Stimulated activated CD4-positive, alpha-beta T cell treated with anti-CD3 and anti-CD28 coated beads, Interleukin-15, amount 100 ng/mL, for 24 hours (primary cell): ENCODE data around the gene RDX.
"Not testable (repeated sequence)": the region's sequence is repeated elsewhere in the genome, so short reads cannot be mapped to it uniquely, and the experiment has no call there.

Experiments
- DNase-seq: peaks from one replicate; pipeline ENCODE4 v3.0.0-alpha.2; 2020

The RDX gene

DNA sequence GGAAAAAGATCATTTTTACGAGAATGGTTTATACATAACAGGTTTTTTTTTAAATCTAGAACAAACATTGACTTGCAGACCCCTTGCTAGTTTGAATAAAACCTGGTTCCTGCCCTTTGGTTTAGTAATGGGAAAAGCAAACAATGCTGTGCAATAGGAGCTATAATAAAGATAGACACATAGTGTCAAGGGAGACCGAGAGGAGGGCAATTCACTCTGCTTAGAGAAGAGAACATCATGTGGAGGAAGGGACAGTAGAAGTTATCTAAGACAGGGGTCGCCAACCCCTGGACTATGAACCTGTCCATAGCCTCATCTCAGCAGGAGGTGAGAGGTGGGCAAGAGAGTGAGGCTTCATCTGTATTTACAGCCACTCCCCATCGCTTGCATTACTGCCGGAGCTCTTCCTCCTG lies 7.0 kb upstream of the RDX start:
- no peak for DNase-seq

DNA sequence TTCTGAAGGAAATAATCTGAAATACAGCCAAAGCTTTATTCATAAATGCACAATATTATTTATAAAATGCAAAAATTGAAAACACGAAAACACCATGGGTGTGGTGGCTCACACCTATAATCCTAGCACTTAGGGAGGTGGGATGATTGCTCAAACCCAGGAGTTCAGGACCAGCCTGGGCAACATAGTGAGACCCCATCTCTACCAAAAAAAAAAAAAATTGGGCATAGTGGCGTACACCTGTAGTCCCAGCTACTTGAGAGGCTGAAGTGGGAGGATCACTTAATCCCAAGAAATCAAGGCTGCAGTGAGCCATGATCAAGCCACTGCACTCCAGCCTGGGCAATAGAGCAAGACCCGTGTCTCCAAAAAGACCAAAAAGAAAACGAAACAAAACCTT lies 5.2 kb upstream of the RDX start:
- DNase-seq, result no peak

- DNase-seq, result no peak
Observed at GRCh38 chr11:110301032-110301431, 4.6 kb upstream of the RDX start.

GRCh38 chr11:110299006-110299785 lies 2.8 kb upstream of the RDX start:
- no peak for DNase-seq

GRCh38 chr11:110298301-110298765 lies 1.9 kb upstream of the RDX start:
- no peak for DNase-seq

DNA sequence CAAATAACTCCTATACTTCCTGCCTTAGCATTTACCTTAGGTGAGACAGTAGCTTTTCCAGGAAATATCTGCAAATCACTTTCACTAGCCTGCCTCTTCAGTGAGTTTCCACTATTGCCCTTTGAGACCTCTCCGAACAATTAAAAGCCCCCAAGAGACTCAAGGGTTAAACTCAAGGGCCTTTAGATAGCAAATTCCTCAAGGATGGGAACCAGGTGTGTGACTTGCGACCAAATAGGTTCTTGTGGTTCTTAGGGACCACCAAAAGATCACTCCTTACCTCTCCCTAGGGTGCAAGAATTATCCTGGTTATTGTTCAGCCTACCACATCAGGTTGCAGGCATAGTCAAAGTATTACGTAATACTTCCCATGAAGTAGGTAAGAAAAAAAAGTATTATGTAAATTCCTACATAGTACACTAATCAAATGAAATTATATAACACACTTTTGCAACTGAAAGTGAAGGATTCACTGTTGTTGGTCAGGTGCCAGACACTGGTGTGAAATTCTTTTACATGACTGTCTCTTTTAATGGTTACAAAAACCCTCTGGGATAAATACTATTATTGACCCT lies 1.4 kb upstream of the RDX start:
- no peak for DNase-seq

GRCh38 chr11:110297076-110297725 lies 787 bp upstream of the RDX start:
- no peak for DNase-seq

DNA sequence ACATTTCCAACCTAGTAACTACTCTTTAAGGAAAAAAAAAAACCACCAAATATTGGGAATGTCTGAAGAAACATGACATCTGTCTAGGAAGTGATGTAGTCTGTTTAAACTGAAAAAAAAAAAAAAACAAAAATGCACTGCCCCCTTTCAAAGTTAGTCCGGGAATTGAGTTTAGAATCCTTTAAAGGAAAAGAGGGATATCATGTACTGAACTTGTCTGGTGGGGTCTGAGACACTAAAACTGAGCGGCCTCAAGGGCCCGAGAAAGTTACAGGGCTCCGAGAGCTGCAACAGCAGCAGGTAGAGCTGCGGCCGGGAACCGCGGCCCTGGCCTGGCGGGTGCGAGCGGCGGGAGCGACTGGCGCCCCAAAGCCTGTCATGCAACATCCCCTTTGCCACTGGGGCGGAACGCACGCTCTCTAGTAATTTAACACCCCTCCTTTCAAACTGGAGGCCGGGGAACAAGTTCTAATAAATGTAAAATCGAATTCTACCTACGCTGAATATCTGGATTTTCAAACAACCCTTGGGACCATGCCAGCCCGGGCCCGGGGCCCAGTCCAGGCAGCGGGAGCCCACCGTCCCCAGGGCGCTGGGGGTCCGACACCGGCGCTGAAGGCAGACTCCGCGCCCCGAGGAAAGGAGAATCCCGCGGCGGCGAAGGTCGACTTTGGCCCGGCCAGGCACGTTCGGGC lies 736 bp downstream of the RDX start:
- peak; percentile 71 for DNase-seq

DNA sequence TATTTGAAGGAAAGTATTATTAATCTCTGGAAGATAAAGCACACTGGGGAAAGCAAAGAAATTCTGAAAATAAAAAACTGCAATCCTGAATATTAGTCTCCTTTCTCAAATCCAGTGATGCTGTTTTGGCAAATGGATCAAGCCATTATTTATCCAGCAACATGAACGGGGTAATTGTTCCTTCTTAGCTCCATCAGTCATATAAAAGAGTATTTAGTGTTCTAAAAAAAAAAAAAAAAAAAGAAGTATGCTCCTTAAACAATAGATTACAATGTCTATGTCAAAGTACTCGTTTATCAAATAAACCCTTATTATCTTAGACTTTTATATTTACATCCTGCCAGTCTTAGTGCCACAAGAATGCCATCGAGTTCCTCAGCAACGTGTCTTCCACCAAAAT lies 1.3 kb downstream of the RDX start:
- no peak for DNase-seq

- no peak for DNase-seq
Observed at GRCh38 chr11:110294509-110294908, 1.9 kb downstream of the RDX start.

GRCh38 chr11:110293389-110293788 lies 3.0 kb downstream of the RDX start:
- DNase-seq, result no peak

GRCh38 chr11:110292146-110292545 lies 4.3 kb downstream of the RDX start:
- not testable (repeated sequence) for DNase-seq

DNA sequence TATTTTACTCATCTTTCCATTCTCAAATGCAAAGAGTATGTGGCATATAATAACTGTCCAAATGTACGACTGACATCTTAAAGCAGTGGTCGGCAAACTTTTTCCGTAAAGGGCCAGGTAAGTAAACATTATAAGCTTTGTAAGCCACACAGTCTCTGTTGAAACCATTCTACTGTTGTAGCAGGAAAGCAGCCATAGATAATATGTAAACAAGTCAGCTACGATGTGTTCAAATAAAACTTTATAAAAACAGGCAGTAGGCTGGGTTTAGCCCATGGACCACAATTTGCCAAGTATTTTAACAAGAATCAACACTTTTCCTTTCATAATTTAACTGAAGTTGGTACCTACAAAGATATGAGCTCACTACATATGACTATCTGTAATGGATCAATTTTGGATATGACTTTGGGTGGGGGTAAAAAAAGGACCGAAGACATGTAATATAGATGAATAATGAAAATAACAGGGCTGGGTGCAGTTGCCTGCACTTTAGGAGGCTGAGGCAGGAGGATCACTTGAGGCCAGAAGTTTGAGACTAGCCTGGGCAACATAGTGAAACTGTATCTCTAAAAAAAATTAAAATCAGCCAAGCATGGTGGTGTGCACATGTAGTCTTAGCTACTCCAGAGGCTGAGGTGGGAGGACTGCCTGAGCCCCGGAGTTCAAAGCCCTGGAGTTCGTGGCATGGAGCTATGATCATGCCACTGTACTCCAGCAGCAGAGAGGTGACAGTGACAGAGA lies 5.7 kb downstream of the RDX start:
- no peak for DNase-seq

DNA sequence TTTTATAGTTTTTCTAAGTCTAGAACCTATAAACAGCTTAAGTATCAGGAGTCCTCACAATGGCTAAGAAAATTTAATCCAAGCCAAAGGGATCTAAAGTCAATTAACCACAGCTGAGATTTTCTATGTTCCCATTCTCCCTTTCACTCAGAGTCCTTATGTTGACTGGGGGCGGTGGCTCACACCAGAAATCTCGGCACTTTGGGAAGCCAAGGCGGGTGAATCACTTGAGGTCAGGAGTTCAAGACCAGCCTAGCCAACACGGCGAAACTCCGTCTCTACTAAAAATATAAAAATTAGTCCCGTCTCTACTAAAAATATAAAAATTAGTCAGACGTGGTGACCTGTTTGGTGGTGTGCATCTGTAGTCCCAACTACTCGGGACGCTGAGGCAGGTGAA lies 6.9 kb downstream of the RDX start:
- no peak for DNase-seq

GRCh38 chr11:110287537-110287936 lies 8.9 kb downstream of the RDX start:
- no peak for DNase-seq

DNA sequence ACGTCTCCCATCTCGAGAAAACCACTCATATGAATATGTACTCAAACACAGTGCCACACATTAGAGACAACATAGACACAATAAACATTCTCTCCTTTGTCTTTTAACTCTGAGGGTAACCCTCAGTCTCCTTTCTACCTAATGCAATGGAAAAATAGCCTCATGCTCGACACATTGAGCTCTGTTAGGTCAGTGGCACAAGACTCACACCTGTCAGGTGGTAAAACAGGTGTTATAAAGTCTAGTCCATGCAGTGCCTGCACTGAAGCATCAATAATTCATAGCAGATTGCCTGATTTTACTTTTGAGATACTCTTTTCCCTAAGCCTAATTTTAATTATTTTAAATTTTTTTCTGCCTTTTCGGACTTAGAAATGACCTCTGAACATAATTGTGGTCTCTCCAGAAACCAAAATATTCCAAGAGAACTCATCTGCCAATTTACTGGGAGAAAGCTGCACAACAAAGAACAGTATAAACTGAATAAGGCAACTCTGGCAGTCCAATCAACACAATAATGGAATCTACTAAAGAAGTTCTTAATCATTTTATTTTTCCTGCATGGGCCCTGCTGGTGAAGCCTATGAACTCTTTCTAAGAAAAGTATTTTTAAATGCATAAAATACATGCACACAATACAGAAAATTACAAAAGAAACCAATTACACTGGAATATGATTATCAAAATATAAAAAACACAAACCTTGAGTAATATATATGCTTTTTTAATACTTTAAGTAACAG lies 9.9 kb downstream of the RDX start:
- no peak for DNase-seq

DNA sequence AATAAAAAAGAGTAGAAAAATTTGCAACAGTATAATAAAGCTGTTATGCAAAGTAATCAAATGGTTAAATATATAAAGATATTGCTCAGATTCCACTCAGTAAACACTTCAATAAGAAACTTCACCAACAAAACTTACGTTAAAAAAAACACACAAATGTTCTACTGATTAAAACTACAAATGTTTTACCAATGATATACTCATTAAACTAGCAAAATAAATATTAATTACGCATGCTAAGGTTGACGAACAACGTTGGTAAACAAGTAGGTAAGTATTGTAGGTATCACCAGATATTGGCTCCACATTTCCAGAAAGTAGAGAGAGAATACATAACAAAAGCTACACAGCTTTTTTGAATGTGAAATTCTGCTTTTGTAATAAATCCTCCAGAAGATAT lies 12.6 kb downstream of the RDX start:
- no peak for DNase-seq

DNA sequence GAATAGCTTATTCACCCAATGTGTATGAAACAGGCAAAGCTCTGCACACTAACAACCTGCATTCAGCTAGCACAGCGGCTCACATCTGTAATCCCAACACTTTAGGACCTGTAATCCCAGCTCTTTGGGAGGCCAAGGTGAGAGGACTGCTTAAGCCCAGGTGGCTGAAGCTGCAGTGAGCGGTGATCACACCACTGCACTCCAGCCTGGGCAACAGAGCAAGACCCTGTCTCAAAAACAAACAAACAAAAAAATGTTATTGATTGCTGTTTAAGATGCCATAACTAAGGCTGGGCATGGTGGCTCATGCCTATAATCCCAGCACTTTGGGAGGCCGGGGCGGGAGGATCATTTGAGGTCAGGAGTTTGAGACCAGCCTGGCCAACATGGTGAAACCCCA lies 15.8 kb downstream of the RDX start:
- DNase-seq, result not testable (repeated sequence)

DNA sequence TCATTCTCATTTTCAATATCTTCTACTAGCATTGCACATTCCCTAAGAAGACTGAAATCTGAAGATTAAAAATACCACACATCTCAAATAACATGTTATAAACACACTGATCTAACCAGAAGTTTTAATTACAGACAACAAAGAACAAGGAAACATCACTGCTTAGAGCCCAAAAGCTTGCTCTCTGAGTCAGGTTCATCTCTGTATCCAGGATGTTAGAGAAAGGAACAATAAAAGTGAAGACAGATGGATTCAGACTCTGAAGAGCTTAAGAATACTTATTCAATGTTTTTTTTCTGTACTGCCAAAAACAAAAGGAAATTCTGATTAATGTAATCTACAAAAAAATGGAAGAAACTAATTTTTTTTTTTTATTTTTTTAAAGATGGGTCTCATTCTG lies 16.5 kb downstream of the RDX start:
- DNase-seq, result no peak

DNA sequence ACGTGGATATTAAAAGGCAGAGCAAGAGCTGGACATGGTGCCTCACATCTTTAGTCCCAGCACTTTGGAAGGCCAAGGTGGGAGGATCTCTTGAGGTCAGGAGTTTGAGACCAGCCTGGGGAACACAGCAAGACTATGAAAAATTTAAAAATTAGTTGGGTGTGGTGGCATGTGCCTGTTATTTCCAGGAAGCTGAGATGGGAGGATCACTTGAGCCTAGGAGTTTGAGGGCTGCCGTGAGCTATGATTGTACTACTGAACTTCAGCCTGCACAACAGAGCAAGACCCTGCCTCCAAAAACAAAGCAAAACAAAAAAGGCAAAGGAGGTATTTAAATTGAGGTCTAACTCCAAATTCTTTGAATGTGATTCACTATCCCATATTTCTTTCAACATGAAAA lies 23.5 kb downstream of the RDX start:
- DNase-seq, result no peak

DNA sequence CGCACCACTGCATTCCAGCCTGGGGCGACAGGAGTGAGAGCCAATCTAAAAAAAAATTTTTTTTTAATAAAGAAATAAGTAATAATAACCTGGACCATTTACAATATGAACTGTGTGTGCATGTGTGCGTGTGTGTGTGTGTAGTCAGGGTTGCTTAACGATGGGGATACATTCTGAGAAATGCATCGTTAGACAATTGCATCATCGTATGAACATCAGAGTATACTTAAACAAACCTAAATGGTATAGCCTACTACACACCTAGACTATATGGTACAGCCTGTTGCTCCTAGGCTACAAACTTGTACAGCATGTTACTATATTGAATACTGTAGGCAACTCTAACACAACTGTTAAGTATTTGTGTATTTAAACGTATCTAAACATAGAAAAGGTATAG lies 26.4 kb downstream of the RDX start:
- no peak for DNase-seq

DNA sequence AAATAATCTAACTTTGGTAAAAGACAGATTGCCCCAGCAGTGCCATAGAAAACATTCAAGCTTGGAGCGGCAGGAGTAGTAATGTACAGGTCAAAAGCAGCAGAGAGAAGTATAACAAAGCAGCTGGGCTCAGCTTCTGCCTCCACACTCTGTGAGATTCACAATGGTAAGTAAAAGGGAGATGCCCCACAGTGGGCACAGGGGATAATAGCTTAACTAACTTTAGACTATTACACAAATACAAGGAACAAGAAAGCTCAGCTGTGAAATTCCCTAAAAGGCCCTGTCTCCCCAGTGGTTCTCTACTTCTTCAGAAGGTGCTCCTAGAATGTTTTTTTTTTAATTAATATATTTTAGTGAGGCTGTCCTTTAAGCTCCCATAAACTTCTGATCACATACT lies 28.0 kb downstream of the RDX start:
- no peak for DNase-seq
